NB4 (cell line): ENCODE data around the gene FGF12.

Source experiments
- CTCF ChIP-seq: IDR thresholded peaks from one replicate; pipeline ENCODE4 v1.5.1; 2012; ENCODE audit warnings: low read depth, low read length
- POLR2A ChIP-seq: IDR thresholded peaks from 2 replicates; pipeline ENCODE4 v1.6.1; 2011; ENCODE audit warnings: mild to moderate bottlenecking; ENCODE audit not compliant: insufficient read length; ENCODE audit errors: extremely low read depth

DNA sequence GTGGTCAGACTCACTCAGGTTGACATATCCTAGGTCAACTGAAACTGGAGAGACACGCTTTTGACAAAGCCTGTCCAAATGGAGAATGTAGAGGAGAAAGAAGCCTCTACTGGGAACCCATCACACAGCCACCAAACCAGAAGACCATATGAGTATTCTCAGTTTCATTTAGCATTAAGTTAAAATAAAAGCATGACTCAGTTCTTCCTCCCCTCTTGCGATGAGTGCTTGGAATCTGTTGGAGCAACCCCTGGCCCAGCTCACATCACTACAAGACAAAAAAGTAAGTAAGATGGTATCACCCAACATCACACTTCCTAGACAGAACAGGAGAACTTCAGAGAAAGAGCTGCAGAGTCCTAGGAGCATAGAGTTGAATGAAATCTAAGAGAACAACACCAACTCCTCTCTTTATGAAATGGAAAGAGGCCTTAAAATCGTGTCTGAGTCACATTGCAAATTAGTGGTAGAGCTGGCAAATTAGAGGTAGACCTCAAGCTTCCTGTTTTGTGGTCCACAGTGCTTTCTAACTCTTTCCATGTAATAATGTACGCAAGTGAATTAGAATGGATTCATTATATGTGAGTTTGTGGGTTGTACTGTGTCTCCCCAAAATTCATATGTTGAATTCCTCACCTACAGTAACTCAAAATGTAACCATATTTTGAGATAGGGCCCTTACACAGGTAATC, 51.2 kb downstream of the FGF12 start:
- TF ChIP-seq CTCF (no peak), POLR2A (no peak)
